Kidney epithelial cell (primary cell): ENCODE measurements around the gene MACF1. TPM values are rescaled to one million over a fixed set of nuclear protein-coding genes. Genes with fewer than 3 reads are reported as not detected.

Experiments used
- DNase-seq: peaks from one replicate; pipeline ENCODE4 v3.0.0-alpha.2; 2010; ENCODE audit warnings: low read depth
- H3K27me3 ChIP-seq: 2 replicates; pipeline ENCODE4 v1.6.0; 2011; ENCODE audit warnings: low read length; ENCODE audit not compliant: control insufficient read depth, insufficient read depth
- H3K36me3 ChIP-seq: 2 replicates; pipeline ENCODE4 v1.5.1; 2011; ENCODE audit warnings: low read length; ENCODE audit not compliant: control insufficient read depth, insufficient read depth
- H3K4me3 ChIP-seq: 2 replicates; pipeline ENCODE4 v1.5.1; 2011; ENCODE audit warnings: low read depth, mild to moderate bottlenecking, control low read depth, low read length
- total RNA-seq: library from RNA; depleted of rRNA; stranded (reverse); fragments of >200 nt; gene quantifications from 2 replicates; pipeline ENCODE4 v1.2.3, GENCODE V29; 2015
- TF ChIP-seq, protein P1 (sequence below): IDR thresholded peaks from 2 replicates; pipeline ENCODE4 v1.5.1; 2011; ENCODE audit warnings: mild to moderate bottlenecking, moderate library complexity, low read length, control low read depth, inconsistent platforms; ENCODE audit not compliant: insufficient read depth, poor library complexity, severe bottlenecking

The MACF1 gene
- total RNA-seq, 1 donor from 2014 or later: 279 TPM

DNA sequence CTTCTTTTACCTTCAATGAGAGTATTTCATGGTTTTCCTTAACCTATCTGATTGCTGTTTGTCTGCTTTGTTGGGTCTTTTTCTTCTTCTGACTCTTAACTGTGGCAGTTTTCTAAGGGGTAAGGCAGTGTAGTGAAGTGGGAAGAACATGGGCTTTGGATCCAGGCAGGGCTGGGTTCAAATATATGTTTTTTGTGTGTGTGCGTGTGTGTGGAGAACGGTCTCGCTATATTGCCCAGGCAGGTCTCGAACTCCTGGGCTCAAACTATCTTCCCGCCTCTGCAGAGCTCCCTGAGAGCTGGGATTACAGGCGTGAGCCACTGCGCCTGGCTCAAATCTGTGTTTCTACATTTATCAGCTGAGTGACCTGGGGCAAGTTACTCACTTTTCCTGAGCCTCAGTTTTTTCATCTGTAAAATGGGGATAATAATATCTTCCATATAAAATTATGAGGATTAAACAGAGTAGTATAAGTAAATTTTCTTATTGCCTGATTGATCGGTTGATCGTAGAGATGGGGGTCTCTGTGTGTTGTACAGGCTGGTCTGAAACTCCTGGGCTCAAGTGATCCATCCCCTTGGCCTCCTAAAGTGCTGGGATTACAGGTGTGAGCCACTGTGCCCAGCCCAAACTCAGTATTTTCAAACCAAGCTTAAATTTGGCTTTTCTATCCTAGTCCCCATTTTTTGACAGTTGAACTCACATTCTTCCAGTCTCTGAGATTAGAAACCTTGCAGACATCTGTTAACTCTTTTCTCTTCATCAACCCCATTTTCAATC is 36.0 kb upstream of the MACF1 start:
- H3K36me3 ChIP-seq: no peaks in the 10 kb centered on the region
- H3K27me3 ChIP-seq: no peaks in the 10 kb centered on the region
- TF ChIP-seq, protein P1, sequence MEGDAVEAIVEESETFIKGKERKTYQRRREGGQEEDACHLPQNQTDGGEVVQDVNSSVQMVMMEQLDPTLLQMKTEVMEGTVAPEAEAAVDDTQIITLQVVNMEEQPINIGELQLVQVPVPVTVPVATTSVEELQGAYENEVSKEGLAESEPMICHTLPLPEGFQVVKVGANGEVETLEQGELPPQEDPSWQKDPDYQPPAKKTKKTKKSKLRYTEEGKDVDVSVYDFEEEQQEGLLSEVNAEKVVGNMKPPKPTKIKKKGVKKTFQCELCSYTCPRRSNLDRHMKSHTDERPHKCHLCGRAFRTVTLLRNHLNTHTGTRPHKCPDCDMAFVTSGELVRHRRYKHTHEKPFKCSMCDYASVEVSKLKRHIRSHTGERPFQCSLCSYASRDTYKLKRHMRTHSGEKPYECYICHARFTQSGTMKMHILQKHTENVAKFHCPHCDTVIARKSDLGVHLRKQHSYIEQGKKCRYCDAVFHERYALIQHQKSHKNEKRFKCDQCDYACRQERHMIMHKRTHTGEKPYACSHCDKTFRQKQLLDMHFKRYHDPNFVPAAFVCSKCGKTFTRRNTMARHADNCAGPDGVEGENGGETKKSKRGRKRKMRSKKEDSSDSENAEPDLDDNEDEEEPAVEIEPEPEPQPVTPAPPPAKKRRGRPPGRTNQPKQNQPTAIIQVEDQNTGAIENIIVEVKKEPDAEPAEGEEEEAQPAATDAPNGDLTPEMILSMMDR: no peak
- no peak for DNase-seq
- H3K4me3 ChIP-seq: no peak overlapping the region

DNA sequence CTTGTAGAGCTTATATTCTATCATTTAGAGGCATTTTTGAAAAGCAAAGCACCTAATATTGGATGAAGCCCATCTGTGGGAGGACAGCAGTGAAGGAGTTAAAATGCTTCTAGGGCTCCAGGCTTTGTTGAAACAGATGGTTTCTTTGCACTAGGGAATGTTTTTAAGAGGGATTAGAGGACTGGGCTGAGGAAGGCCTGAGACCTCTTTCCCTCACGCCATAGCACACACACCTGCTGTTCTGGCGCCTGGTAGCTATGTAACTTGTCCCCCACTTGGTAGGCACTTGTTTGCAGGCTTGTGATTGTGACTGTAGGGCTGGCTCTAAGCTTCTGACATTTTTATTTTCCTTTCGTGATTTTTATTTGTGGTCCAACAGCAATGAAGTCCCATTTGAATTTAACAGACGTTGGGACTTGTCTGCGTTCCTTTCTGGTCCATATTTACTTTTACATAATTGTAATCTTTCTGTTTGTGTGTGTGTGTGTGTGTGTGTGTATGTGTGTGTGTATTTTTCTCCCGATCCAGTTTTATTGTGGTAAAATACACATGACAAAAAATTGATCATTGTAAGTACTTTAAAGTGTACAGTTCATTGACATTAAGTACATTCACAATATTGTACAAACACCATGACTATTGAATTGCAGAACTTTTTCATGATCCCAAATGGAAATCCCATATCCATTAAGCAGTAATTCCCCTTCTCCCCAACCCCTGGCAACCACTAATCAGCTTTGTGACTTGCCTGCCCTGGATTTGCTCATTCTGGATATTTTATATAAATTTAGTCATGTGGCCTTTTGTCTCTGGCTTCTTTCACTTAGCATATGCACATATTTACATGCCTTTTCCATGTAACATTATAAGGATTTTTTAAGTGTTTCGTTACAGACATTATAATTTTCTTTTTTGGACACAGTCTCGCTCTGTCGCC is 33.5 kb upstream of the MACF1 start:
- TF ChIP-seq, protein P1: no peak
- DNase-seq: no peak
- H3K4me3 ChIP-seq: no peak overlapping the region
- H3K36me3 ChIP-seq: no peaks in the 10 kb centered on the region
- H3K27me3 ChIP-seq: no peaks in the 10 kb centered on the region

DNA sequence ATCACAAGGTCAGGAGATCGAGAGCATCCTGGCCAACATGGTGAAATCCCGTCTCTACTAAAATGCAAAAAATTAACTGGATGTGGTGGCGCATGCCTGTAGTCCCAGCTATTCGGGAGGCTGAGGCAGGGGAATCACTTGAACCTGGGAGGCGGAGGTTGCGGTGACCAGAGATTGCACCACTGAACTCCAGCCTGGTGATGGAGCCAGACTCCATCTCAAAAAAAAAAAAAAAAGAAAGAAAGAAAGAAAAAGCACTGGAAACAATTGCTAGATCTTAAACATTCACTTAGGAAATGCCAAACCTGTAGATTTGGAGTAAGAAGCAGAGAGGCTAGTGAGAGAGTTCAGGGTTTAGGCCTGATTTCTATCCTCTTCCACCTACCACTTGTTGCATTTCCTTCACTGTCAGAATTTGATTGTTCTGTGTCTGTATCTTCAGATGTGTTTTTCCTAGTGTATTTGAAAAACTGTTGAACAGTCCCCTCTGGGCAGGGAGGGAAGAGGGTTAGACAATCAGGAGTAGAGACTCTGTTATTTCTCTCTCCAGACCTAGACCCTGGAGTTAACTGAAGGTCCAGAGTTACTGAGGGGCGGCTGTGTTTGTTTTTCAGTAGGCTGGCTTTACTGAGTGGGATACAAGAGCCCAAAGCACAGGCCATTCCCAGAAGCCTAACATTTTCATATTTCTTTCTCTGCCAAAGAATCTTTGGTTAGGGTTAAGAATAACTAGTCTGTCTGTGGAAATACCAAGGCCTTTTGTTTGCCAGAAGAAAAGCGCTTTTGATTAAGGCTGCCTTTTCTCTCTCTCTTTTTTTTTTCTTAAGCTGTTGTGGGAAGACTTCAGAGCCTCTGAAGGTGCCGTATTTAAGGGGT is 31.1 kb upstream of the MACF1 start:
- no peak for DNase-seq
- TF ChIP-seq, protein P1: no peak
- Histone ChIP-seq H3K36me3 (no peaks in the 10 kb centered on the region), H3K27me3 (no peaks in the 10 kb centered on the region), H3K4me3 (no peak overlapping the region)

DNA sequence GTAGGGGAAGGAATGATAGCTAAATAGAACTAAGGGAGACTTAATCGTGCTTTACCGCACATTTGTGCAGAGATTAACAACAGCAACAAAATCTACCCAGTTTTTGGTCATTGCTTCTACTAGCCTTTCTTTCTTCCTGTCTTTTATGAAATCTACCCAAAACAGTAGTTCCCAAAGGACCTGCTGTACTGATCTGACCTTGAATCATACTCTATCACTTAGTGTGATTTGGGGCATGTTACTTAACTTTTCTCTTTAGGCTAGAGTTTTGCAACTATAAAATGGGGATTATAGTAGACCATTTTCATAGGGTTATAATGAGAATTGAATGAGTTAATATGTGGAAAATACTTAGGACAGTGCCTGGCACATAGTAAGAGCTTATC is 30.5 kb upstream of the MACF1 start:
- TF ChIP-seq, protein P1: no peak
- Histone ChIP-seq H3K36me3 (no peaks in the 10 kb centered on the region), H3K27me3 (no peaks in the 10 kb centered on the region), H3K4me3 (no peak overlapping the region)
- no peak for DNase-seq

DNA sequence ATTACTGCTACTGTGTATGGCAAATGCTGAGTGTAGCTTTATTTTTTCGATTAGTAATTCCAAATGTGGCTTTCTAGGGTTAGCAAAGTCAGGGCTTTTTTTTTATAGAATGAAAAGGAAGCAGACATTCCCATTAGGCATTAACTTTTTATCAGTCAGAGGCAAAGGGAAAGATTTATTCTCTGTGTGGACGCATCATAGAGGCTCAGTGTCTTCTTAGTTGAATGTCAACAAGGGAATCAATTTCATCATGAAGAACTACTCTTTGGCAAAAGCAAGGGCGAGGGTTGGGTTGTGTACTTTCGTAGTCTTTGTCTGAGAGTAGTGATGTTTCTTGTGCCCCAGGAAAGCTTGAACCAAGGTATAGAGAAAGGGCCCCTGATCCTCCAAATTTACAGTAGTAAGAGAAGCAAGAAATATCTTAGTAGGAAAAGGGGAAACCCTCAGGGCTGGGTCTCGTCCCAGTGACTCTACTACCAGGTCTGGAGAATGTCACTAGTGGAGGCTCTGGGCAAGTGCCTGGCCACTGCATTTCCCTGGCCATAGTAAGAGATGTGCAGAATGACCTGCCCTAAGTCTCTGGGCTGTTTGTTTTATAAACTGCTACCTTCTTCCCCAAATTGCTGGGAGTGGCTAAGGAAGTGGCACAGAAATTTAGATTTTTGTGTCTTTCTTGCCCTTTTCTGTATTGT is 30.0 kb upstream of the MACF1 start:
- no peaks in the 10 kb centered on the region for H3K27me3 ChIP-seq
- DNase-seq: no peak
- TF ChIP-seq, protein P1: no peak
- no peaks in the 10 kb centered on the region for H3K36me3 ChIP-seq
- no peak overlapping the region for H3K4me3 ChIP-seq
